ENCODE measurements around the gene SSR3.

Gene SSR3

GRCh38 chr3:156581033-156581432, 26.1 kb upstream of the SSR3 start (continued):
- TF ChIP-seq ZNF768 (tag by site-specific recombination; IDR thresholded peaks at IDR 0.05), result no peak
- TF ChIP-seq HIC1 (tag by site-specific recombination; IDR thresholded peaks at IDR 0.05), result no peak

- POLR2A ChIA-PET, result no interaction called here
- TF ChIP-seq ZNF830 (tag by site-specific recombination; IDR thresholded peaks at IDR 0.05; ENCODE audit: low read depth), result no peak
- H3K9me3 ChIP-seq (ENCODE audit: control insufficient read depth, insufficient read depth, low read depth, low read length), result no peaks in the 10 kb centered on the region
- CTCF ChIA-PET, result no interaction called here
- H3K4me3 ChIP-seq (ENCODE audit: low read depth, low read length), result no peak overlapping the region
- H3K4me1 ChIP-seq (ENCODE audit: control insufficient read depth, insufficient read depth, low read length), result no peaks in the 10 kb centered on the region
- H3K36me3 ChIP-seq (ENCODE audit: control insufficient read depth in 2 of 2, insufficient read depth in 1 of 2, low read length in 2 of 2), result no peaks in the 10 kb centered on the region
- H3K27ac ChIP-seq (ENCODE audit: extremely low read depth, low read depth, low read length), result no peak overlapping the region
Observed at GRCh38 chr3:156579427-156579851, 24.5 kb upstream of the SSR3 start.

- Histone ChIP-seq H3K36me3 (ENCODE audit: control insufficient read depth in 2 of 2, insufficient read depth in 1 of 2, low read length in 2 of 2) (no peaks in the 10 kb centered on the region), H3K9me3 (ENCODE audit: control insufficient read depth, insufficient read depth, low read depth, low read length) (no peaks in the 10 kb centered on the region), H3K27ac (ENCODE audit: extremely low read depth, low read depth, low read length) (no peak overlapping the region), H3K4me1 (ENCODE audit: control insufficient read depth, insufficient read depth, low read length) (no peaks in the 10 kb centered on the region), H3K4me3 (ENCODE audit: low read depth, low read length) (no peak overlapping the region)
- TF ChIP-seq HOXA7 (CRISPR knock-in tag; IDR thresholded peaks at IDR 0.05; ENCODE audit: borderline replicate concordance), result no peak
- TF ChIP-seq HOXC10 (CRISPR knock-in tag; IDR thresholded peaks at IDR 0.05), result no peak
- TF ChIP-seq ZSCAN23 (tag by site-specific recombination; IDR thresholded peaks at IDR 0.05), result no peak
- TF ChIP-seq SP3 (tag by site-specific recombination; IDR thresholded peaks at IDR 0.05), result no peak
- CTCF ChIA-PET, result no interaction called here
- POLR2A ChIA-PET, result no interaction called here
Observed at GRCh38 chr3:156577736-156578135, 22.8 kb upstream of the SSR3 start.

GRCh38 chr3:156576651-156577348, 21.9 kb upstream of the SSR3 start:
- Histone ChIP-seq H3K27ac (ENCODE audit: extremely low read depth, low read depth, low read length) (no peak overlapping the region), H3K36me3 (ENCODE audit: control insufficient read depth in 2 of 2, insufficient read depth in 1 of 2, low read length in 2 of 2) (no peaks in the 10 kb centered on the region), H3K9me3 (ENCODE audit: control insufficient read depth, insufficient read depth, low read depth, low read length) (no peaks in the 10 kb centered on the region), H3K4me3 (ENCODE audit: low read depth, low read length) (no peak overlapping the region), H3K4me1 (ENCODE audit: control insufficient read depth, insufficient read depth, low read length) (no peaks in the 10 kb centered on the region)
- ChIA-PET POLR2A (no interaction called here), CTCF (interaction anchor here (0.7 kb wide), 1 partner anchor 387 kb away, joined by 3 read pairs; no protein-coding TSS in a partner anchor)
- no peak for TF ChIP-seq ZNF768 (tag by site-specific recombination; IDR thresholded peaks at IDR 0.05)
- TF ChIP-seq ZNF76 (tag by site-specific recombination; IDR thresholded peaks at IDR 0.05; ENCODE audit: borderline replicate concordance, low read depth), result no peak
- TF ChIP-seq ZNF785 (tag by site-specific recombination; IDR thresholded peaks at IDR 0.05), result no peak
- no peak for TF ChIP-seq ZNF155 (tag by site-specific recombination; IDR thresholded peaks at IDR 0.05)
- no peak for TF ChIP-seq ZNF391 (tag by site-specific recombination; IDR thresholded peaks at IDR 0.05; ENCODE audit: borderline replicate concordance, low read depth)
- TF ChIP-seq ZBTB10 (tag by site-specific recombination; IDR thresholded peaks at IDR 0.05), result no peak
- no peak for TF ChIP-seq ZNF23 (tag by site-specific recombination; IDR thresholded peaks at IDR 0.05; ENCODE audit: borderline replicate concordance)
- TF ChIP-seq ZNF394 (tag by site-specific recombination; IDR thresholded peaks at IDR 0.05; ENCODE audit: borderline replicate concordance), result no peak
- TF ChIP-seq ZNF561 (tag by site-specific recombination; IDR thresholded peaks at IDR 0.05; ENCODE audit: borderline replicate concordance), result no peak
- no peak for TF ChIP-seq ZNF404 (tag by site-specific recombination; IDR thresholded peaks at IDR 0.05)
- TF ChIP-seq ZFP3 (tag by site-specific recombination; IDR thresholded peaks at IDR 0.05; ENCODE audit: low read depth), result no peak
- TF ChIP-seq SALL2 (tag by site-specific recombination; IDR thresholded peaks at IDR 0.05; ENCODE audit: borderline replicate concordance), result no peak
